PC-3 (cell line): ENCODE measurements around the gene ESRRG. TPM values are rescaled to one million over a fixed set of nuclear protein-coding genes. Genes with fewer than 3 reads are reported as not detected.

Experiments used
- ATAC-seq: fragments of 200-7000 bp; cut with Tn5 transposase; 2 replicates; pipeline ENCODE4 v1.9.1; 2020; ENCODE audit warnings: mild to moderate bottlenecking, moderate library complexity
- BruUV-seq: library from RNA; stranded (reverse); fragments of 400-500 nt; replicated peaks from 2 replicates; lab custom pipeline; 2021; lab: Mats Ljungman, UMichigan
- CTCF ChIA-PET: fragments of 300-600 bp; sonication (Branson Sonifier 250); formaldehyde crosslinking; loops from one replicate; lab custom pipeline; 2022; ENCODE audit warnings: antibody characterized with exemption; lab: Charles Lee
- POLR2A ChIA-PET: fragments of 300-600 bp; sonication (Branson Sonifier 250); formaldehyde crosslinking; loops from one replicate; lab custom pipeline; 2022; ENCODE audit warnings: antibody characterized with exemption; ENCODE audit not compliant: unreplicated experiment; lab: Charles Lee
- DNase-seq: peaks from one replicate; pipeline ENCODE4 v3.0.0-alpha.2; 2015
- H2AFZ ChIP-seq: fragments of 300-600 bp; sonication (generic); 2 replicates; pipeline ENCODE4 v1.6.0; 2016; ENCODE audit warnings: antibody characterized with exemption, low read length
- H3F3A ChIP-seq: fragments of 300-600 bp; sonication (generic); one replicate; pipeline ENCODE4 v1.6.0; 2017; ENCODE audit warnings: antibody characterized with exemption, low read length, control low read depth, mild to moderate bottlenecking; ENCODE audit not compliant: unreplicated experiment
- H3K27ac ChIP-seq: fragments of 300-600 bp; sonication (generic); 2 replicates; pipeline ENCODE4 v1.5.1; 2016; ENCODE audit warnings: mild to moderate bottlenecking, low read length
- H3K27me3 ChIP-seq: fragments of 300-600 bp; sonication (generic); 2 replicates; pipeline ENCODE4 v1.6.1; 2016; ENCODE audit warnings: low read length, mixed read lengths
- H3K36me3 ChIP-seq: fragments of 300-600 bp; sonication (generic); 2 replicates; pipeline ENCODE4 v1.6.1; 2016; ENCODE audit warnings: low read depth, mixed run types, low read length, mixed read lengths
- H3K4me1 ChIP-seq: fragments of 300-600 bp; sonication (generic); 2 replicates; pipeline ENCODE4 v1.5.1; 2016; ENCODE audit warnings: low read length; ENCODE audit not compliant: insufficient read depth
- H3K4me2 ChIP-seq: fragments of 300-600 bp; sonication (generic); 2 replicates; pipeline ENCODE4 v1.6.0; 2016; ENCODE audit warnings: low read length
- H3K4me3 ChIP-seq: fragments of 300-600 bp; sonication (generic); 2 replicates; pipeline ENCODE4 v1.5.1; 2016; ENCODE audit warnings: mild to moderate bottlenecking, low read length, mixed read lengths
- H3K79me2 ChIP-seq: fragments of 300-600 bp; sonication (generic); 2 replicates; pipeline ENCODE4 v1.6.1; 2017; ENCODE audit warnings: low read length, mixed read lengths
- H3K9ac ChIP-seq: fragments of 300-600 bp; sonication (generic); 2 replicates; pipeline ENCODE4 v1.6.0; 2016; ENCODE audit warnings: mild to moderate bottlenecking, low read length
- H3K9me2 ChIP-seq: fragments of 300-600 bp; sonication (generic); replicated peaks from 2 replicates; pipeline ENCODE4 v1.6.1; 2016; ENCODE audit warnings: mixed run types, low read length, mixed read lengths
- H3K9me3 ChIP-seq: fragments of 300-600 bp; sonication (generic); 2 replicates; pipeline ENCODE4 v1.6.1; 2016; ENCODE audit warnings: low read length, mixed read lengths
- H4K20me1 ChIP-seq: fragments of 300-600 bp; sonication (generic); 2 replicates; pipeline ENCODE4 v1.6.1; 2016; ENCODE audit warnings: low read length, mixed read lengths
- EZH2 ChIP-seq: fragments of 300-600 bp; sonication (generic); IDR thresholded peaks from one replicate; pipeline ENCODE4 v1.6.1; 2017; ENCODE audit warnings: antibody characterized with exemption, mild to moderate bottlenecking, low read length; ENCODE audit not compliant: unreplicated experiment
- EZH2phosphoT487 ChIP-seq: fragments of 300-600 bp; sonication (generic); IDR thresholded peaks from 2 replicates; pipeline ENCODE4 v1.6.1; 2018; ENCODE audit warnings: mild to moderate bottlenecking, antibody characterized with exemption, low read length, borderline replicate concordance
- intact Hi-C: fragments of 100-400 bp; cut with micrococcal nuclease; formaldehyde crosslinking; loops from 2 replicates; pipeline ENCODE4 v1.9.0; 2023
- total RNA-seq: library from RNA; depleted of rRNA; stranded (reverse); fragments of >200 nt; gene quantifications from 2 replicates; pipeline ENCODE4 v1.2.3, GENCODE V29; 2014
- TF ChIP-seq, protein P1 (sequence below): fragments of 300-600 bp; sonication (generic); conservative IDR thresholded peaks from 2 replicates; pipeline ENCODE4 v1.5.1; 2017; ENCODE audit warnings: antibody characterized with exemption, low read depth, mild to moderate bottlenecking, low read length

ESRRG gene
- total RNA-seq, 1 experiment from 2014 or later, result 1.7 TPM

DNA sequence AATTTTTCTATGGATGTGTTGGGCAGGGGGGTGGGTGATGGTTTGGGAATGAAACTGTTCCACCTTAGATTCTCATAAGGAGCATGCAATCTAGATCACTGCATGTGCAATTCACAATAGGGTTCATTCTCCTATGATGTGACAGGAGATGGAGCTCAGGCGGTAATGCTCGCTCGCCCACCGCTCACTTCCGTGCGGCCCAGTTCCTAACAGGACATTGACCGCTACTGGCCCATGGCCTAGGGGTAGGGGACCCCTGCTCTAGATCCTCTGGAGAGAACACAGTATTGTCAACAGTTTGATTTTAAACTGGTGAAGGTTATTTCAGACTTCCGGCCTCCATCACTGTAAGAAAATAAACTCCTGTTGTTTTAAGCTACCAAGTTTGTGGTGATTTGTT lies 245.0 kb downstream of the ESRRG start:
- ATAC-seq (no peak), DNase-seq (no peak)
- Histone ChIP-seq H3K27me3 (no peaks in the 10 kb centered on the region), H3K36me3 (no peaks in the 10 kb centered on the region), H3K79me2 (no peaks in the 10 kb centered on the region), H3K9me3 (no peaks in the 10 kb centered on the region), H3K4me3 (no peak overlapping the region), H3K27ac (no peak overlapping the region), H3F3A (no peaks in the 10 kb centered on the region), H4K20me1 (no peaks in the 10 kb centered on the region), H3K4me1 (peaks cover 10% of the 10 kb centered on the region; the same call in 1 of the 2 replicates), H3K9ac (no peak overlapping the region), H3K4me2 (no peak overlapping the region), H2AFZ (no peak overlapping the region), H3K9me2 (no peaks in the 10 kb centered on the region)
- TF ChIP-seq EZH2phosphoT487, result no peak
- TF ChIP-seq EZH2, result no peak
- TF ChIP-seq, protein P1, sequence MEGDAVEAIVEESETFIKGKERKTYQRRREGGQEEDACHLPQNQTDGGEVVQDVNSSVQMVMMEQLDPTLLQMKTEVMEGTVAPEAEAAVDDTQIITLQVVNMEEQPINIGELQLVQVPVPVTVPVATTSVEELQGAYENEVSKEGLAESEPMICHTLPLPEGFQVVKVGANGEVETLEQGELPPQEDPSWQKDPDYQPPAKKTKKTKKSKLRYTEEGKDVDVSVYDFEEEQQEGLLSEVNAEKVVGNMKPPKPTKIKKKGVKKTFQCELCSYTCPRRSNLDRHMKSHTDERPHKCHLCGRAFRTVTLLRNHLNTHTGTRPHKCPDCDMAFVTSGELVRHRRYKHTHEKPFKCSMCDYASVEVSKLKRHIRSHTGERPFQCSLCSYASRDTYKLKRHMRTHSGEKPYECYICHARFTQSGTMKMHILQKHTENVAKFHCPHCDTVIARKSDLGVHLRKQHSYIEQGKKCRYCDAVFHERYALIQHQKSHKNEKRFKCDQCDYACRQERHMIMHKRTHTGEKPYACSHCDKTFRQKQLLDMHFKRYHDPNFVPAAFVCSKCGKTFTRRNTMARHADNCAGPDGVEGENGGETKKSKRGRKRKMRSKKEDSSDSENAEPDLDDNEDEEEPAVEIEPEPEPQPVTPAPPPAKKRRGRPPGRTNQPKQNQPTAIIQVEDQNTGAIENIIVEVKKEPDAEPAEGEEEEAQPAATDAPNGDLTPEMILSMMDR, result no peak
- BruUV-seq, result no TSS peak
- intact Hi-C loops, result no loop called here
- POLR2A ChIA-PET, result no interaction called here
- CTCF ChIA-PET, result no interaction called here

- H3K4me3 ChIP-seq, result no peak overlapping the region
- POLR2A ChIA-PET, result no interaction called here
- H3K9me2 ChIP-seq, result no peaks in the 10 kb centered on the region
- H3K9me3 ChIP-seq, result no peaks in the 10 kb centered on the region
- no peaks in the 10 kb centered on the region for H3F3A ChIP-seq
- H4K20me1 ChIP-seq, result no peaks in the 10 kb centered on the region
- no peaks in the 10 kb centered on the region for H3K36me3 ChIP-seq
- CTCF ChIA-PET, result no interaction called here
- H3K9ac ChIP-seq, result no peak overlapping the region
- TF ChIP-seq, protein P1, result no peak
- TF ChIP-seq EZH2phosphoT487, result no peak
- TF ChIP-seq EZH2, result no peak
- ATAC-seq (no peak), DNase-seq (no peak)
- intact Hi-C loops, result no loop called here
- BruUV-seq, result no TSS peak
- no peak overlapping the region for H2AFZ ChIP-seq
- no peak overlapping the region for H3K27ac ChIP-seq
- H3K79me2 ChIP-seq, result no peaks in the 10 kb centered on the region
- H3K27me3 ChIP-seq, result no peaks in the 10 kb centered on the region
- H3K4me2 ChIP-seq, result no peak overlapping the region
- no peaks in the 10 kb centered on the region for H3K4me1 ChIP-seq
Measured at GRCh38 chr1:216476341-216476740, 246.9 kb downstream of the ESRRG start.

GRCh38 chr1:216475659-216476276 lies 247.5 kb downstream of the ESRRG start:
- Histone ChIP-seq H3F3A (no peaks in the 10 kb centered on the region), H3K9me2 (no peaks in the 10 kb centered on the region), H3K9me3 (no peaks in the 10 kb centered on the region), H3K4me3 (no peak overlapping the region), H2AFZ (no peak overlapping the region), H3K27me3 (no peaks in the 10 kb centered on the region), H3K79me2 (no peaks in the 10 kb centered on the region), H4K20me1 (no peaks in the 10 kb centered on the region), H3K27ac (no peak overlapping the region), H3K4me1 (no peaks in the 10 kb centered on the region), H3K9ac (no peak overlapping the region), H3K4me2 (no peak overlapping the region), H3K36me3 (no peaks in the 10 kb centered on the region)
- TF ChIP-seq, protein P1, result no peak
- TF ChIP-seq EZH2phosphoT487 (no peak), EZH2 (no peak)
- no peak for DNase-seq
- POLR2A ChIA-PET, result no interaction called here
- ATAC-seq, result no peak
- CTCF ChIA-PET, result no interaction called here
- BruUV-seq, result no TSS peak
- intact Hi-C loops, result no loop called here
